GM23248 (cell line): ENCODE measurements around the gene UMAD1. TPM values are rescaled to one million over a fixed set of nuclear protein-coding genes. Genes with fewer than 3 reads are reported as not detected.

Source experiments
- DNase-seq: peaks from one replicate; pipeline ENCODE4 v3.0.0-alpha.2; 2015
- H2AFZ ChIP-seq: fragments of 200-600 bp; sonication (generic); 2 replicates; pipeline ENCODE4 v1.6.1; 2016; ENCODE audit warnings: antibody characterized with exemption
- H3F3A ChIP-seq: fragments of 200-600 bp; sonication (generic); 2 replicates; pipeline ENCODE4 v1.6.1; 2016; ENCODE audit warnings: mild to moderate bottlenecking, antibody characterized with exemption, mixed run types; ENCODE audit not compliant: insufficient read depth
- H3K27ac ChIP-seq: fragments of 200-600 bp; sonication (generic); 2 replicates; pipeline ENCODE4 v1.5.1; 2016; ENCODE audit warnings: mild to moderate bottlenecking
- H3K27me3 ChIP-seq: fragments of 200-600 bp; sonication (generic); replicated peaks from 2 replicates; pipeline ENCODE4 v1.6.1; 2016; ENCODE audit warnings: mild to moderate bottlenecking; ENCODE audit not compliant: insufficient read depth
- H3K36me3 ChIP-seq: fragments of 200-600 bp; sonication (generic); 2 replicates; pipeline ENCODE4 v1.6.1; 2016; ENCODE audit warnings: low read depth, mild to moderate bottlenecking
- H3K4me1 ChIP-seq: fragments of 200-600 bp; sonication (generic); 2 replicates; pipeline ENCODE4 v1.6.1; 2016; ENCODE audit warnings: mild to moderate bottlenecking; ENCODE audit not compliant: insufficient read depth
- H3K4me2 ChIP-seq: fragments of 200-600 bp; sonication (generic); one replicate; pipeline ENCODE4 v1.6.1; 2016; ENCODE audit warnings: mild to moderate bottlenecking; ENCODE audit not compliant: unreplicated experiment
- H3K4me3 ChIP-seq: fragments of 200-600 bp; sonication (generic); 2 replicates; pipeline ENCODE4 v1.5.1; 2016; ENCODE audit warnings: mild to moderate bottlenecking
- H3K79me2 ChIP-seq: fragments of 200-600 bp; sonication (generic); 2 replicates; pipeline ENCODE4 v1.6.1; 2016; ENCODE audit warnings: mild to moderate bottlenecking; ENCODE audit not compliant: insufficient read depth
- H3K9ac ChIP-seq: fragments of 200-600 bp; sonication (generic); 2 replicates; pipeline ENCODE4 v1.6.1; 2016; ENCODE audit warnings: mild to moderate bottlenecking
- H3K9me2 ChIP-seq: fragments of 200-600 bp; sonication (generic); 2 replicates; pipeline ENCODE4 v1.6.1; 2016; ENCODE audit warnings: mixed run types, mild to moderate bottlenecking, moderate library complexity; ENCODE audit not compliant: insufficient read depth
- H3K9me3 ChIP-seq: fragments of 200-600 bp; sonication (generic); one replicate; pipeline ENCODE4 v1.6.1; 2017; ENCODE audit warnings: low read depth
- H4K20me1 ChIP-seq: fragments of 200-600 bp; sonication (generic); 2 replicates; pipeline ENCODE4 v1.6.0; 2016; ENCODE audit not compliant: insufficient read depth
- EZH2 ChIP-seq: fragments of 200-600 bp; sonication (generic); IDR thresholded peaks from 2 replicates; pipeline ENCODE4 v1.6.1; 2018; ENCODE audit warnings: antibody characterized with exemption, mild to moderate bottlenecking; ENCODE audit not compliant: insufficient read depth, poor library complexity, severe bottlenecking
- EZH2phosphoT487 ChIP-seq: fragments of 200-600 bp; sonication (generic); IDR thresholded peaks from 2 replicates; pipeline ENCODE4 v1.6.1; 2018; ENCODE audit warnings: antibody characterized with exemption, moderate library complexity, mild to moderate bottlenecking, low read depth; ENCODE audit not compliant: insufficient read depth
- WGBS, 2 experiments: methylation state at CpG; one replicate each; pipeline ENCODE4 v1.1.6; 2015 to 2017; ENCODE audit warnings: low lambda C conversion rate in 2 of 2, low coverage in 1 of 2; ENCODE audit errors: missing lambda C conversion rate in 2 of 2; 5-methylcytosine and 5-hydroxymethylcytosine counted together
- in situ Hi-C: fragments of 300-500 bp; cut with MboI; formaldehyde crosslinking; loops from 2 replicates; pipeline ENCODE4 v1.15.0; 2020
- polyA plus RNA-seq: library from polyadenylated mRNA; unstranded; fragments of >200 nt; fragmentation: Nextera tagmentation; extraction: Ambion mirVana; gene quantifications from 2 replicates; pipeline ENCODE4 v1.2.1, GENCODE V29; 2016
- total RNA-seq: library from RNA; depleted of rRNA; stranded (reverse); fragments of >200 nt; shearing (Covaris generic); gene quantifications from 2 replicates; pipeline ENCODE4 v1.2.3, GENCODE V29; 2014; rRNA removed

Gene UMAD1
- total RNA-seq (11.8 and 15.6 TPM in 2 replicates), polyA plus RNA-seq (18.6 and 18.7 TPM in 2 replicates)

- H3K27me3 ChIP-seq = no peaks in the 10 kb centered on the region
- 0 to 1% methylated on average over 67 to 68 of the region's 68 CpGs for WGBS, 2 experiments
- peaks cover 14% of the 10 kb centered on the region for H3K4me1 ChIP-seq
- H3K36me3 ChIP-seq = 0 out of 2 replicates have a peak, but pooled peaks cover 4% of the 10 kb centered on the region
- H3K9ac ChIP-seq = peak within 1 kb of the TSS; percentile 84
- H3F3A ChIP-seq = peaks cover 6% of the 10 kb centered on the region; the same call in 1 of the 2 replicates
- peaks cover 37% of the 10 kb centered on the region for H3K79me2 ChIP-seq
- TF ChIP-seq EZH2 (no peak), EZH2phosphoT487 (no peak)
- H3K9me3 ChIP-seq = no peaks in the 10 kb centered on the region
- peak within 1 kb of the TSS; percentile 61 for H3K27ac ChIP-seq
- H3K4me2 ChIP-seq = peak within 1 kb of the TSS; percentile 90
- no peaks in the 10 kb centered on the region for H3K9me2 ChIP-seq
- H3K4me3 ChIP-seq = peak within 1 kb of the TSS; percentile 97
- in situ Hi-C loops = no loop called here
- H4K20me1 ChIP-seq = no peaks in the 10 kb centered on the region
- H2AFZ ChIP-seq = peak within 1 kb of the TSS; percentile 99
- DNase-seq = peak; percentile 100
Observed at GRCh38 chr7:7640221-7641128, at the start of gene UMAD1. Gene UMAD1 (plus strand): TSS chr7:7640752. CDS start chr7:7673372, 32,620 bp downstream.

DNA sequence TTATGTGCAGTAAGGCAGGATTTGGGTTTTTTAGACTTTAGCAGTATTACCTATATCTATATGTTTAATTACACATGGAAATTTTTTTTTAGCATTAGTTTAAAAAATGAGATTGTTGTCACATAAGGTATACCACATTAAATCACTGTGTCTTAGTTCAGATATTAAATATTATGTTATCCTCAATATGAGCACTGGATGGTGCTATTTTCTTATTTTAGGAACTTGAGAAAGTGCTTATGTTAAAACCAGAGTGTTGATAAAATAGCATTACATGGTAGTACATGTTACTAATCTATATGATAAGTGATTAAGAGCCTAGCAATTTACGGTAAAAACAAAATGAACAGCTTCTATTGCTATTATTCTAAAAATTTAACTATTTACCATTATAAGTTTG is 45.1 kb upstream of the UMAD1 start:
- DNase-seq = peak; percentile 51
- H3K9me3 ChIP-seq = no peaks in the 10 kb centered on the region
- no peak overlapping the region for H3K4me2 ChIP-seq
- H3K36me3 ChIP-seq = peaks cover 17% of the 10 kb centered on the region
- H3K4me3 ChIP-seq = no peak overlapping the region
- 97 to 100% methylated on average over 1 of the region's 1 CpG for WGBS, 2 experiments
- no peak overlapping the region for H3K9ac ChIP-seq
- H3K79me2 ChIP-seq = no peaks in the 10 kb centered on the region
- H3K27ac ChIP-seq = no peak overlapping the region
- H3K27me3 ChIP-seq = no peaks in the 10 kb centered on the region
- no peaks in the 10 kb centered on the region for H4K20me1 ChIP-seq
- no peaks in the 10 kb centered on the region for H3F3A ChIP-seq
- H3K9me2 ChIP-seq = no peaks in the 10 kb centered on the region
- in situ Hi-C loops = no loop called here
- no peaks in the 10 kb centered on the region for H3K4me1 ChIP-seq
- H2AFZ ChIP-seq = no peak overlapping the region
- no peak for TF ChIP-seq EZH2phosphoT487

GRCh38 chr7:7596176-7596575 is 44.4 kb upstream of the UMAD1 start:
- no peak for DNase-seq
- H3K9me2 ChIP-seq = no peaks in the 10 kb centered on the region
- H3K9me3 ChIP-seq = no peaks in the 10 kb centered on the region
- no peaks in the 10 kb centered on the region for H3K27me3 ChIP-seq
- H3K9ac ChIP-seq = no peak overlapping the region
- no peak overlapping the region for H3K4me3 ChIP-seq
- TF ChIP-seq EZH2phosphoT487 (no peak), EZH2 (no peak)
- H3K4me2 ChIP-seq = no peak overlapping the region
- 86% methylated on average over 5 of the region's 5 CpGs for WGBS, 2 experiments
- H4K20me1 ChIP-seq = no peaks in the 10 kb centered on the region
- H3K27ac ChIP-seq = no peak overlapping the region
- H3F3A ChIP-seq = no peaks in the 10 kb centered on the region
- H3K79me2 ChIP-seq = no peaks in the 10 kb centered on the region
- in situ Hi-C loops = no loop called here
- no peak overlapping the region for H2AFZ ChIP-seq
- no peaks in the 10 kb centered on the region for H3K4me1 ChIP-seq
- peaks cover 17% of the 10 kb centered on the region for H3K36me3 ChIP-seq

- Histone ChIP-seq H2AFZ (no peak overlapping the region), H3F3A (no peaks in the 10 kb centered on the region), H3K9me3 (no peaks in the 10 kb centered on the region), H3K9ac (no peak overlapping the region), H4K20me1 (no peaks in the 10 kb centered on the region), H3K4me3 (no peak overlapping the region), H3K4me2 (no peak overlapping the region), H3K9me2 (no peaks in the 10 kb centered on the region), H3K79me2 (no peaks in the 10 kb centered on the region), H3K27ac (no peak overlapping the region), H3K27me3 (no peaks in the 10 kb centered on the region), H3K4me1 (no peaks in the 10 kb centered on the region), H3K36me3 (peaks cover 14% of the 10 kb centered on the region)
- TF ChIP-seq EZH2phosphoT487 = no peak
- TF ChIP-seq EZH2 = no peak
- WGBS, 2 experiments = 62 to 64% methylated on average over 3 of the region's 3 CpGs
- in situ Hi-C loops = no loop called here
- DNase-seq = no peak
Observed at GRCh38 chr7:7607010-7607409, 33.5 kb upstream of the UMAD1 start.
